ENCODE results near the gene ZNF664. TPM values are rescaled to one million over a fixed set of nuclear protein-coding genes. Genes with fewer than 3 reads are reported as not detected.

ZNF664 gene
- total RNA-seq, 1 experiment from 2014 or later, result 80.8 TPM

GRCh38 chr12:124041907-124042306 lies 68.9 kb downstream of the ZNF664 start:
- BruUV-seq (replicated peaks), result no TSS peak
- H3K9me2 ChIP-seq (replicated peaks; ENCODE audit: low read length), result no peaks in the 10 kb centered on the region
- H3K36me3 ChIP-seq (ENCODE audit: low read depth, low read length), result no peaks in the 10 kb centered on the region
- 0 out of 2 replicates have a peak, but pooled peaks cover 4% of the 10 kb centered on the region for H3K9me3 ChIP-seq (ENCODE audit: low read length)
- H3F3A ChIP-seq (ENCODE audit: low read length, unreplicated experiment), result no peaks in the 10 kb centered on the region
- no peak overlapping the region for H3K4me3 ChIP-seq (ENCODE audit: low read length)
- H3K4me2 ChIP-seq (ENCODE audit: low read length), result no peak overlapping the region
- DNase-seq, result no peak
- intact Hi-C loops (cut with micrococcal nuclease), result no loop called here
- H3K9ac ChIP-seq (ENCODE audit: low read length), result no peak overlapping the region
- no peaks in the 10 kb centered on the region for H3K79me2 ChIP-seq (ENCODE audit: low read length)
- H3K27me3 ChIP-seq (ENCODE audit: low read length), result no peaks in the 10 kb centered on the region
- ATAC-seq, result no peak
- TF ChIP-seq CTCF (conservative IDR thresholded peaks at IDR 0.05; ENCODE audit: low read depth, low read length) (no peak), EZH2 (IDR thresholded peaks at IDR 0.05; ENCODE audit: low read length, unreplicated experiment) (no peak), EZH2phosphoT487 (IDR thresholded peaks at IDR 0.05; ENCODE audit: borderline replicate concordance, low read length) (no peak)
- POLR2A ChIA-PET (ENCODE audit: unreplicated experiment), result no interaction called here
- no peaks in the 10 kb centered on the region for H4K20me1 ChIP-seq (ENCODE audit: low read length)
- no peak overlapping the region for H3K27ac ChIP-seq (ENCODE audit: low read length)
- H2AFZ ChIP-seq (ENCODE audit: low read length), result no peak overlapping the region
- H3K4me1 ChIP-seq (ENCODE audit: insufficient read depth, low read length), result no peaks in the 10 kb centered on the region
- CTCF ChIA-PET, result interaction anchor here (0.5 kb wide), 1 partner anchor 216 kb away, joined by 7 read pairs; no protein-coding TSS in a partner anchor

- ChIA-PET CTCF (no interaction called here), POLR2A (ENCODE audit: unreplicated experiment) (interaction anchor here (0.6 kb wide), 1 partner anchor 172 kb away, joined by 3 read pairs; no protein-coding TSS in a partner anchor)
- Histone ChIP-seq H3K79me2 (ENCODE audit: low read length) (no peaks in the 10 kb centered on the region), H2AFZ (ENCODE audit: low read length) (no peak overlapping the region), H3K9ac (ENCODE audit: low read length) (no peak overlapping the region), H3K36me3 (ENCODE audit: low read depth, low read length) (no peaks in the 10 kb centered on the region), H3F3A (ENCODE audit: low read length, unreplicated experiment) (no peaks in the 10 kb centered on the region), H4K20me1 (ENCODE audit: low read length) (no peaks in the 10 kb centered on the region), H3K27me3 (ENCODE audit: low read length) (no peaks in the 10 kb centered on the region), H3K9me2 (replicated peaks; ENCODE audit: low read length) (no peaks in the 10 kb centered on the region), H3K9me3 (ENCODE audit: low read length) (peaks cover 16% of the 10 kb centered on the region), H3K27ac (ENCODE audit: low read length) (no peak overlapping the region), H3K4me1 (ENCODE audit: insufficient read depth, low read length) (no peaks in the 10 kb centered on the region), H3K4me3 (ENCODE audit: low read length) (no peak overlapping the region), H3K4me2 (ENCODE audit: low read length) (no peak overlapping the region)
- TF ChIP-seq CTCF (conservative IDR thresholded peaks at IDR 0.05; ENCODE audit: low read depth, low read length) (no peak), EZH2phosphoT487 (IDR thresholded peaks at IDR 0.05; ENCODE audit: borderline replicate concordance, low read length) (no peak), EZH2 (IDR thresholded peaks at IDR 0.05; ENCODE audit: low read length, unreplicated experiment) (no peak)
- BruUV-seq (replicated peaks), result no TSS peak
- DNase-seq, result no peak
- no peak for ATAC-seq
- intact Hi-C loops (cut with micrococcal nuclease), result no loop called here
These were observed 71.0 kb downstream of the ZNF664 start for GRCh38 chr12:124044021-124044420.

- DNase-seq (no peak), ATAC-seq (no peak)
- no peaks in the 10 kb centered on the region for H3K79me2 ChIP-seq (ENCODE audit: low read length)
- BruUV-seq (replicated peaks), result no TSS peak
- H2AFZ ChIP-seq (ENCODE audit: low read length), result no peak overlapping the region
- H3K4me1 ChIP-seq (ENCODE audit: insufficient read depth, low read length), result no peaks in the 10 kb centered on the region
- no peak overlapping the region for H3K9ac ChIP-seq (ENCODE audit: low read length)
- H3K4me3 ChIP-seq (ENCODE audit: low read length), result no peak overlapping the region
- H3K27ac ChIP-seq (ENCODE audit: low read length), result no peak overlapping the region
- no peaks in the 10 kb centered on the region for H3K27me3 ChIP-seq (ENCODE audit: low read length)
- intact Hi-C loops (cut with micrococcal nuclease), result no loop called here
- no peaks in the 10 kb centered on the region for H3K9me2 ChIP-seq (replicated peaks; ENCODE audit: low read length)
- H3K9me3 ChIP-seq (ENCODE audit: low read length), result peaks cover 16% of the 10 kb centered on the region
- H3K36me3 ChIP-seq (ENCODE audit: low read depth, low read length), result no peaks in the 10 kb centered on the region
- ChIA-PET POLR2A (ENCODE audit: unreplicated experiment) (no interaction called here), CTCF (no interaction called here)
- H3F3A ChIP-seq (ENCODE audit: low read length, unreplicated experiment), result no peaks in the 10 kb centered on the region
- no peak overlapping the region for H3K4me2 ChIP-seq (ENCODE audit: low read length)
- no peaks in the 10 kb centered on the region for H4K20me1 ChIP-seq (ENCODE audit: low read length)
- TF ChIP-seq EZH2phosphoT487 (IDR thresholded peaks at IDR 0.05; ENCODE audit: borderline replicate concordance, low read length) (no peak), CTCF (conservative IDR thresholded peaks at IDR 0.05; ENCODE audit: low read depth, low read length) (no peak), EZH2 (IDR thresholded peaks at IDR 0.05; ENCODE audit: low read length, unreplicated experiment) (no peak)
These were observed 71.8 kb downstream of the ZNF664 start for GRCh38 chr12:124044809-124045321.
